HG03354 (cell line): ENCODE data around the gene ADCY3.
"Not testable (repeated sequence)": the region's sequence is repeated elsewhere in the genome, so short reads cannot be mapped to it uniquely, and the experiment has no call there.

ENCODE experiments used
- ATAC-seq: cut with Tn5 transposase; IDR thresholded peaks from one replicate; pipeline ENCODE4 v1.9.1; 2021; ENCODE audit warnings: mild to moderate bottlenecking; ENCODE audit not compliant: unreplicated experiment, poor library complexity, severe bottlenecking

The ADCY3 gene

GRCh38 chr2:24822049-24822706 is 97.9 kb downstream of the ADCY3 start:
- ATAC-seq: no peak

GRCh38 chr2:24821433-24821891 is 98.6 kb downstream of the ADCY3 start:
- ATAC-seq: no peak

GRCh38 chr2:24820598-24821432 is 99.2 kb downstream of the ADCY3 start:
- ATAC-seq: no peak

- no peak for ATAC-seq
Measured at GRCh38 chr2:24820175-24820513, 99.9 kb downstream of the ADCY3 start.

- ATAC-seq: no peak
Measured at GRCh38 chr2:24819442-24820174, 100.4 kb downstream of the ADCY3 start.

GRCh38 chr2:24818721-24819167 is 101.3 kb downstream of the ADCY3 start:
- no peak for ATAC-seq

GRCh38 chr2:24816884-24817283 is 103.2 kb downstream of the ADCY3 start:
- ATAC-seq: no peak

GRCh38 chr2:24816404-24816803 is 103.6 kb downstream of the ADCY3 start:
- ATAC-seq: no peak

GRCh38 chr2:24815171-24815570 is 104.9 kb downstream of the ADCY3 start:
- ATAC-seq: no peak

GRCh38 chr2:24814516-24814915 is 105.5 kb downstream of the ADCY3 start:
- no peak for ATAC-seq

- no peak for ATAC-seq
Measured at GRCh38 chr2:24813691-24814137, 106.3 kb downstream of the ADCY3 start.

- no peak for ATAC-seq
Measured at GRCh38 chr2:24809316-24810007, 110.6 kb downstream of the ADCY3 start.

GRCh38 chr2:24806661-24807036 is 113.4 kb downstream of the ADCY3 start:
- no peak for ATAC-seq

GRCh38 chr2:24805811-24806660 is 114.0 kb downstream of the ADCY3 start:
- not testable (repeated sequence) for ATAC-seq

GRCh38 chr2:24800487-24800886 is 119.5 kb downstream of the ADCY3 start:
- ATAC-seq: not testable (repeated sequence)

GRCh38 chr2:24797644-24798043 is 122.4 kb downstream of the ADCY3 start:
- no peak for ATAC-seq

- no peak for ATAC-seq
Measured at GRCh38 chr2:24793761-24794435, 126.1 kb downstream of the ADCY3 start.
